ENCODE data around the gene ETDB. TPM values are rescaled to one million over a fixed set of nuclear protein-coding genes. Genes with fewer than 3 reads are reported as not detected.
"Not testable (repeated sequence)": the region's sequence is repeated elsewhere in the genome, so short reads cannot be mapped to it uniquely, and the experiment has no call there.

ETDB gene
- total RNA-seq (2016; rRNA removed; fragmentation: Illumina TruSeq; extraction: Trizol), result not detected in 2 replicates
- not detected in 2 replicates for total RNA-seq (2016; cell fraction: cytosol; rRNA removed; fragmentation: Illumina TruSeq; extraction: Trizol; ENCODE audit: low read depth)
- total RNA-seq (2016; cell fraction: insoluble cytoplasmic fraction; rRNA removed; fragmentation: Illumina TruSeq; extraction: Trizol), result not detected in 2 replicates
- total RNA-seq (2016; cell fraction: membrane; rRNA removed; fragmentation: Illumina TruSeq; extraction: Trizol), result not detected in 2 replicates
- total RNA-seq (2016; cell fraction: nucleus; rRNA removed; fragmentation: Illumina TruSeq; extraction: Trizol), result not detected in 2 replicates
- not detected in 2 replicates for polyA plus RNA-seq (2011; rRNA removed)
- polyA plus RNA-seq (2011; cell fraction: cytosol; rRNA removed), result not detected in 2 replicates
- polyA plus RNA-seq (2011; cell fraction: nucleus; rRNA removed), result not detected in 2 replicates
- polyA plus RNA-seq (2012), result not detected in 2 replicates
- polyA plus RNA-seq (2016; cell fraction: cytosol; fragmentation: Illumina TruSeq; extraction: Trizol; ENCODE audit: low read depth), result not detected in 2 replicates
- polyA plus RNA-seq (2016; cell fraction: insoluble cytoplasmic fraction; fragmentation: Illumina TruSeq; extraction: Trizol; ENCODE audit: low read depth), result not detected in 2 replicates
- polyA plus RNA-seq (2016; cell fraction: membrane; fragmentation: Illumina TruSeq; extraction: Trizol; ENCODE audit: low read depth), result not detected in 2 replicates
- polyA plus RNA-seq (2016; cell fraction: nucleus; fragmentation: Illumina TruSeq; extraction: Trizol; ENCODE audit: insufficient read depth, low read depth), result not detected in 2 replicates
- not detected in 2 replicates for polyA minus RNA-seq (2011; rRNA and poly(A)+ RNA removed; ENCODE audit: low replicate concordance)
- not detected in 2 replicates for polyA minus RNA-seq (2011; cell fraction: cytosol; rRNA and poly(A)+ RNA removed)
- not detected in 2 replicates for polyA minus RNA-seq (2011; cell fraction: nucleus; rRNA and poly(A)+ RNA removed)
- Bru-seq, nascent RNA, result not detected
- BruChase-seq, experiment 1, labeled RNA remaining after a 6-hour chase, result not detected
- not detected for BruChase-seq, experiment 2, labeled RNA remaining after a 2-hour chase
- long read RNA-seq, experiment 1, result 0 reads
- long read RNA-seq, experiment 2, result 0 reads

- H3K27me3 ChIP-seq (ENCODE audit: control insufficient read depth in 1 of 2, insufficient read depth in 2 of 2, low read length in 2 of 2); H3K4me2 ChIP-seq (ENCODE audit: low read depth, low read length); H3K9me3 ChIP-seq (ENCODE audit: low read length); H3K4me3 ChIP-seq (replicated peaks in 1 of 3; ENCODE audit: insufficient read depth in 1 of 3, low read depth in 2 of 3, low read length in 3 of 3); H3K79me2 ChIP-seq (ENCODE audit: insufficient read depth, low read length); H4K20me1 ChIP-seq (ENCODE audit: insufficient read depth, low read length); H2AFZ ChIP-seq (ENCODE audit: low read length); CTCF ChIA-PET (ENCODE audit: low intra/inter-chr PET ratio, low total read pairs); FAIRE-seq; H3K9ac ChIP-seq (ENCODE audit: insufficient read depth, low read depth, low read length); in situ Hi-C loops (cut with HindIII; ENCODE audit: extremely low pct_ligation_motif_present, low pct_unique_long_range_greater_than_20kb); BruUV-seq (replicated peaks); DNase-seq (ENCODE audit: low spot score); H3K36me3 ChIP-seq (replicated peaks in 1 of 2; ENCODE audit: control insufficient read depth in 1 of 2, insufficient read depth in 2 of 2, low read length in 2 of 2); intact Hi-C loops (cut with micrococcal nuclease; ENCODE audit: unreplicated experiment); H3K4me1 ChIP-seq (ENCODE audit: insufficient read depth, low read length); ATAC-seq; POLR2A ChIA-PET; H3K27ac ChIP-seq (ENCODE audit: extremely low read length, insufficient read depth, low read length): not testable (repeated sequence)
- no CpG with 5 or more reads among the region's 1 CpG for WGBS (ENCODE audit: low lambda C conversion rate)
These were observed at the start of gene ETDB for GRCh38 chrX:135120056-135120576. ETDB (minus strand) TSS chrX:135120526; CDS start chrX:135119261, 1,265 bp downstream.

- H3K4me1 ChIP-seq (ENCODE audit: insufficient read depth, low read length); POLR2A ChIA-PET; BruUV-seq (replicated peaks); DNase-seq (ENCODE audit: low spot score); H3K9me3 ChIP-seq (ENCODE audit: low read length); H2AFZ ChIP-seq (ENCODE audit: low read length); H3K79me2 ChIP-seq (ENCODE audit: insufficient read depth, low read length); intact Hi-C loops (cut with micrococcal nuclease; ENCODE audit: unreplicated experiment); ATAC-seq; H3K27me3 ChIP-seq (ENCODE audit: control insufficient read depth in 1 of 2, insufficient read depth in 2 of 2, low read length in 2 of 2); H3K9ac ChIP-seq (ENCODE audit: insufficient read depth, low read depth, low read length); H3K4me3 ChIP-seq (replicated peaks in 1 of 3; ENCODE audit: insufficient read depth in 1 of 3, low read depth in 2 of 3, low read length in 3 of 3); H4K20me1 ChIP-seq (ENCODE audit: insufficient read depth, low read length); H3K27ac ChIP-seq (ENCODE audit: extremely low read length, insufficient read depth, low read length); H3K36me3 ChIP-seq (replicated peaks in 1 of 2; ENCODE audit: control insufficient read depth in 1 of 2, insufficient read depth in 2 of 2, low read length in 2 of 2); CTCF ChIA-PET (ENCODE audit: low intra/inter-chr PET ratio, low total read pairs); H3K4me2 ChIP-seq (ENCODE audit: low read depth, low read length); FAIRE-seq; in situ Hi-C loops (cut with HindIII; ENCODE audit: extremely low pct_ligation_motif_present, low pct_unique_long_range_greater_than_20kb): not testable (repeated sequence)
- 29% methylated on average over 2 of the region's 3 CpGs for WGBS (ENCODE audit: low lambda C conversion rate)
These were observed 49.2 kb upstream of the ETDB start for GRCh38 chrX:135169534-135169933.
